ENCODE data around the gene PDE4D. TPM values are rescaled to one million over a fixed set of nuclear protein-coding genes. Genes with fewer than 3 reads are reported as not detected.
"Not testable (repeated sequence)": the region's sequence is repeated elsewhere in the genome, so short reads cannot be mapped to it uniquely, and the experiment has no call there.

Gene PDE4D
- total and polyA plus RNA-seq, 2 experiments from 2014 or later = 21.9 to 54.2 TPM

DNA sequence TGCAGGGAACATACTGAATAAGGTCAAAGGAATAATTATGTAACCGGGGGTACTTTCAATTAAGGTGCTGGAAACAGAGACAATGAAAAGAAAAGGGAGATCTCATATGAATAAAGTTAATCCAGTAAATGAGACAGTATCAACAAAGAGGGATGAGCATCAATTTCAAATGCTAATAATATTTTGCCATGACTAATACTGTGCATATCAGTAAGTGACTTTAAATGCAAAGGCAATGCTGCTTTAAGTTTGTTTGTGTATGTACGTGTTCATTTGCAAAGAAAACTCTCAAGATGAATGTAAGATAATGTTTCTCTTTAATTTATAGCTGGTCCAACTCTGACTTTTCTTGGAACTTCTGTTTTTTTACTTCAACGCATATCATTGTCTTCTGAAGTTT lies 139.9 kb downstream of the PDE4D start:
- H3K27me3 ChIP-seq = no peaks in the 10 kb centered on the region
- no peaks in the 10 kb centered on the region for H3K4me1 ChIP-seq (ENCODE audit: low read depth)
- no peaks in the 10 kb centered on the region for H3K9me3 ChIP-seq (ENCODE audit: low read depth)
- H3K4me3 ChIP-seq = no peak overlapping the region
- no peaks in the 10 kb centered on the region for H3K36me3 ChIP-seq
- TF ChIP-seq, protein P1, sequence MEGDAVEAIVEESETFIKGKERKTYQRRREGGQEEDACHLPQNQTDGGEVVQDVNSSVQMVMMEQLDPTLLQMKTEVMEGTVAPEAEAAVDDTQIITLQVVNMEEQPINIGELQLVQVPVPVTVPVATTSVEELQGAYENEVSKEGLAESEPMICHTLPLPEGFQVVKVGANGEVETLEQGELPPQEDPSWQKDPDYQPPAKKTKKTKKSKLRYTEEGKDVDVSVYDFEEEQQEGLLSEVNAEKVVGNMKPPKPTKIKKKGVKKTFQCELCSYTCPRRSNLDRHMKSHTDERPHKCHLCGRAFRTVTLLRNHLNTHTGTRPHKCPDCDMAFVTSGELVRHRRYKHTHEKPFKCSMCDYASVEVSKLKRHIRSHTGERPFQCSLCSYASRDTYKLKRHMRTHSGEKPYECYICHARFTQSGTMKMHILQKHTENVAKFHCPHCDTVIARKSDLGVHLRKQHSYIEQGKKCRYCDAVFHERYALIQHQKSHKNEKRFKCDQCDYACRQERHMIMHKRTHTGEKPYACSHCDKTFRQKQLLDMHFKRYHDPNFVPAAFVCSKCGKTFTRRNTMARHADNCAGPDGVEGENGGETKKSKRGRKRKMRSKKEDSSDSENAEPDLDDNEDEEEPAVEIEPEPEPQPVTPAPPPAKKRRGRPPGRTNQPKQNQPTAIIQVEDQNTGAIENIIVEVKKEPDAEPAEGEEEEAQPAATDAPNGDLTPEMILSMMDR (IDR thresholded peaks at IDR 0.05; ENCODE audit: low read depth, low read length) = no peak
- no peak overlapping the region for H3K27ac ChIP-seq
- DNase-seq (ENCODE audit: low read depth in 1 of 2, low spot score in 1 of 2) = no peak

- H3K36me3 ChIP-seq = no peaks in the 10 kb centered on the region
- TF ChIP-seq, protein P1 (IDR thresholded peaks at IDR 0.05; ENCODE audit: low read depth, low read length) = no peak
- H3K4me1 ChIP-seq (ENCODE audit: low read depth) = peaks cover 5% of the 10 kb centered on the region
- no peak overlapping the region for H3K27ac ChIP-seq
- no peaks in the 10 kb centered on the region for H3K27me3 ChIP-seq
- H3K9me3 ChIP-seq (ENCODE audit: low read depth) = no peaks in the 10 kb centered on the region
- no peak for DNase-seq (ENCODE audit: low read depth in 1 of 2, low spot score in 1 of 2)
- H3K4me3 ChIP-seq = no peak overlapping the region
These were observed 143.6 kb downstream of the PDE4D start for GRCh38 chr5:59749782-59750520.

- not testable (repeated sequence) for DNase-seq (ENCODE audit: low read depth in 1 of 2, low spot score in 1 of 2); H3K4me3 ChIP-seq; H3K27ac ChIP-seq; H3K4me1 ChIP-seq (ENCODE audit: low read depth); H3K9me3 ChIP-seq (ENCODE audit: low read depth); H3K27me3 ChIP-seq; H3K36me3 ChIP-seq
These were observed 145.4 kb downstream of the PDE4D start for GRCh38 chr5:59748036-59748663.

DNA sequence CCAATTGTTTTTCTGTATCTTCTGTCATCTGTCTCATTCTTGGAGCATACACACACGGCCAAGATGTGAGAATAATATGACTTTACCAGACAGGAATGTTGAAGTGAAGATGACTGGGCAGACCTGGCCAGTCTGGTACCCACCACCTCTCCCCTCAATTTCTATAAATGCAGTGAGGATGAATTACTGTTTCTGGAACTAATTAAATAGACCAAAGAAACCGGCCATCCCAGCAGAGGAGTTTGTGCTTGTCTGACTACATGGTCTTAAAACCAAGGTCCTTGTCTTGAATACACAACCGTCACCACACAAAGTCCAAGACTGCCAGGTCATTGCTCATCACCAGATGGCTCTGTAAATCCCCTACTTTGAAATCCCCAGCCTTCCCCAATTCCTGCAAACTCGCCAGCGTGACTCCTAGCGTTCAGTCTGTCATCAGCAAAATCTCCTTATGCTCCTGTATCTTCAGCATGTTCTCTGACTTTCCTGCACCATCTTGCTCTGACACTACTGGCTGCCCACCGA lies 147.2 kb downstream of the PDE4D start:
- Histone ChIP-seq H3K9me3 (ENCODE audit: low read depth) (no peaks in the 10 kb centered on the region), H3K27ac (no peak overlapping the region), H3K4me3 (no peak overlapping the region), H3K4me1 (ENCODE audit: low read depth) (peaks cover 5% of the 10 kb centered on the region), H3K36me3 (no peaks in the 10 kb centered on the region), H3K27me3 (no peaks in the 10 kb centered on the region)
- TF ChIP-seq, protein P1 (IDR thresholded peaks at IDR 0.05; ENCODE audit: low read depth, low read length) = no peak
- peak in 1 of 2 donors; percentile 46 for DNase-seq (ENCODE audit: low read depth in 1 of 2, low spot score in 1 of 2)

GRCh38 chr5:59745415-59745863 lies 148.1 kb downstream of the PDE4D start:
- Histone ChIP-seq H3K27ac (no peak overlapping the region), H3K9me3 (ENCODE audit: low read depth) (no peaks in the 10 kb centered on the region), H3K27me3 (no peaks in the 10 kb centered on the region), H3K4me3 (no peak overlapping the region), H3K36me3 (no peaks in the 10 kb centered on the region), H3K4me1 (ENCODE audit: low read depth) (peaks cover 5% of the 10 kb centered on the region)
- TF ChIP-seq, protein P1 (IDR thresholded peaks at IDR 0.05; ENCODE audit: low read depth, low read length) = no peak
- DNase-seq (ENCODE audit: low read depth in 1 of 2, low spot score in 1 of 2) = peak in 1 of 2 donors; percentile 99

- Histone ChIP-seq H3K27ac (no peak overlapping the region), H3K27me3 (no peaks in the 10 kb centered on the region), H3K9me3 (ENCODE audit: low read depth) (no peaks in the 10 kb centered on the region), H3K4me3 (no peak overlapping the region), H3K4me1 (ENCODE audit: low read depth) (peaks cover 5% of the 10 kb centered on the region), H3K36me3 (no peaks in the 10 kb centered on the region)
- TF ChIP-seq, protein P1 (IDR thresholded peaks at IDR 0.05; ENCODE audit: low read depth, low read length) = no peak
- peak in 1 of 2 donors; percentile 68 for DNase-seq (ENCODE audit: low read depth in 1 of 2, low spot score in 1 of 2)
These were observed 149.0 kb downstream of the PDE4D start for GRCh38 chr5:59744531-59744992.

All from cardiac muscle cell (in vitro differentiated cells and primary cell).